Astrocyte of the spinal cord (primary cell): Measurements from ENCODE around the gene SLC2A14.
"Not testable (repeated sequence)": the region's sequence is repeated elsewhere in the genome, so short reads cannot be mapped to it uniquely, and the experiment has no call there.

Experiments used
- DNase-seq: peaks from one replicate; pipeline ENCODE4 v3.0.0; 2011; ENCODE audit warnings: low read depth, low spot score
- H3K4me3 ChIP-seq: 2 replicates; pipeline ENCODE4 v1.5.1; 2011; ENCODE audit warnings: low read depth, mild to moderate bottlenecking, low read length, moderate library complexity
- in situ Hi-C: cut with HindIII; loops from 2 replicates; pipeline ENCODE4 v1.10.0; 2017; ENCODE audit warnings: low sequenced_read_pairs
- TF ChIP-seq, protein P1 (sequence below): IDR thresholded peaks from 2 replicates; pipeline ENCODE4 v1.5.1; 2012; ENCODE audit warnings: low read depth, mild to moderate bottlenecking, low read length, inconsistent platforms

SLC2A14 gene

DNA sequence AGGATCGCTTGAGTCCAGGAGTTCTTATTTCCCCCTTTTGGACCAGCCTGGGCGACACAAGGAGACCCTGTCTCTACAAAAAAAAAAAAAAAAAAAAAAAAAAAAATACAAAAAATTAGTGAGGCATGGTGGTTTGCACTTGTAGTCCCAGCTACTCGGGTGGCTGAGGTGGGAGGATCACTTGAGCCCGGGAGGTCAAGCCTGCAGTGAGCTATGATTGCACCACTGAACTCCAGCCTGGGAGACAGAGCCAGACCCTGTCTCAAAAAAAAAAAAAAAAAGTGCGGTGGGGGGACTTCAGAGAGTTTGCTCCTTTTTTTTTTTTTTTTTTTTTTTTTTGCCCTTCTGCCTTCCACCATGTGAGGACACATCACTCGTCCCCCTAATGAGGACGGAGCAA, 32.9 kb downstream of the SLC2A14 start:
- H3K4me3 ChIP-seq, DNase-seq, in situ Hi-C loops: not testable (repeated sequence)

DNA sequence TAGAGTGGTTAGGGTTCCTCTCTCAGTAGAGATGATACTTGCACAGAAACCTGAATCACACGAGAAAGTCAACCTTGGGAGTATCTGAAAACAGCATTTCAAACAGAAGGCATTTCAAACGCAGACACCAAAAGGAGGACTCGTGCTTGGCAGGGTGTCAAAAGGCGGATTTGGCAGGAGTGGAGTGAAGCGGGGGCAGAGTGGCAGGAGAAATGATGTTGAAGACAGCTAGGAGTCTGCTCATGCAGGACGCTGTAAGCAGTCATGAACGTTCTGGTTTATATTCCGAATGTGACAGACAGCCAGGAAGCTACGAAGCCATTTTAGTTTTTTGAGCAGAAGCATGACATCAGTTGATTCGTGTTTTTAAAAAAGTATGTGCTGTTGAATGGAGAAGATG, 33.5 kb downstream of the SLC2A14 start:
- in situ Hi-C loops, H3K4me3 ChIP-seq, DNase-seq: not testable (repeated sequence)

DNA sequence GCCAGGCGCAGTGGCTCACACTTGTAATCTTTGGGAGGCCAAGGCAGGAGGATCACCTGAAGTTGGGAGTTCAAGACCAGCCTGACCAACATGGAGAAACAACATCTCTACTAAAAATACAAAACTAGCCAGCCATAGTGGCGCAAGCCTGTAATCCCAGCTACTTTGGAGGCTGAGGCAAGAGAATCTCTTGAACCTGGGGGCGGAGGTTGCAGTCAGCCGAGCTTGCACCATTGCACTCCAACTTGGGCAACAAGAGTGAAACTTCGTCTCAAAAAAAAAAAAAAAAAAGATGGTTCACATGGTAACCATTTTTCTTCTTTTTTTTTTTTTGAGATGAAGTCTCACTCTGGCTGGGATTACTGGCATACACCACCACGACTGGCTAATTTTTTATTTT, 35.3 kb downstream of the SLC2A14 start:
- in situ Hi-C loops = no loop called here
- H3K4me3 ChIP-seq = no peak overlapping the region
- no peak for DNase-seq
- TF ChIP-seq, protein P1, sequence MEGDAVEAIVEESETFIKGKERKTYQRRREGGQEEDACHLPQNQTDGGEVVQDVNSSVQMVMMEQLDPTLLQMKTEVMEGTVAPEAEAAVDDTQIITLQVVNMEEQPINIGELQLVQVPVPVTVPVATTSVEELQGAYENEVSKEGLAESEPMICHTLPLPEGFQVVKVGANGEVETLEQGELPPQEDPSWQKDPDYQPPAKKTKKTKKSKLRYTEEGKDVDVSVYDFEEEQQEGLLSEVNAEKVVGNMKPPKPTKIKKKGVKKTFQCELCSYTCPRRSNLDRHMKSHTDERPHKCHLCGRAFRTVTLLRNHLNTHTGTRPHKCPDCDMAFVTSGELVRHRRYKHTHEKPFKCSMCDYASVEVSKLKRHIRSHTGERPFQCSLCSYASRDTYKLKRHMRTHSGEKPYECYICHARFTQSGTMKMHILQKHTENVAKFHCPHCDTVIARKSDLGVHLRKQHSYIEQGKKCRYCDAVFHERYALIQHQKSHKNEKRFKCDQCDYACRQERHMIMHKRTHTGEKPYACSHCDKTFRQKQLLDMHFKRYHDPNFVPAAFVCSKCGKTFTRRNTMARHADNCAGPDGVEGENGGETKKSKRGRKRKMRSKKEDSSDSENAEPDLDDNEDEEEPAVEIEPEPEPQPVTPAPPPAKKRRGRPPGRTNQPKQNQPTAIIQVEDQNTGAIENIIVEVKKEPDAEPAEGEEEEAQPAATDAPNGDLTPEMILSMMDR = no peak

DNA sequence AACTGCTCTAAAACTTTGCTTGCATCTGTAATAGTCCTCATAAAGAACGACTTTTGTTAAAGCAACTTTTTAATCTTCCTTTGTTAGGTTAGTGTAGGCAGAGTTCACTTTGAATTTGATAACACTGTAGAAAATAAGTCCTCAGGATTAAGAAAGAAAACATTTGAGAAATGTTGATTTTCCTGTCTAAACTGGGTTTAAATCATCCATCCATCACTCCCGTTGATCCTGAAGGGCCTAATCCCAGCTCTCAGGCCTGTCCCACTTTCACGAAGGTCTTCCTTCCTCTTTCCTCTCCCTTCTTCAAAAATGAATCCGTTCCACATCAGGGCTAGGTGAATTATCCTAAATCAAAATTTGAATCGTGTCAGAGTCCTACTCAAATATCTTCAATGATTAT, 36.9 kb downstream of the SLC2A14 start:
- in situ Hi-C loops = no loop called here
- no peak overlapping the region for H3K4me3 ChIP-seq
- no peak for DNase-seq
- TF ChIP-seq, protein P1 = no peak

DNA sequence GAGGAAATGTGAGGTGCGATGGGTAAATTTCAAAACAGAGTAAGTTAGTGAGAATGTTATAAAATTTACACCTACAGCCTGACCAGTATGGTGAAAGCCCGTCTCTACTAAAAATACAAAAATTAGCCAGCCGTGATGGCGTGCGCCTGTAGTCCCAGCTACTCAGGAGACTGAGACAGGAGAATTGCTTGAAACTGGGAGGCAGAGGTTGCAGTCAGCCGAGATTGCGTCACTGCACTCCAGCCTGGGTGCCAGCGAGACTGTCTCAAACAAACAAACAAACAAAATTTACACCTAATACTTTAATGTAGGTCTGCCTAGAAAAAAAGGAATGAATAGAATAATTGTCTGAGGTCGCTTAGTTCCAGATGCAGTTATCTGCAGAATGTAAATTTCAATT, 37.6 kb downstream of the SLC2A14 start:
- no peak overlapping the region for H3K4me3 ChIP-seq
- in situ Hi-C loops = no loop called here
- TF ChIP-seq, protein P1 = no peak
- DNase-seq = no peak

DNA sequence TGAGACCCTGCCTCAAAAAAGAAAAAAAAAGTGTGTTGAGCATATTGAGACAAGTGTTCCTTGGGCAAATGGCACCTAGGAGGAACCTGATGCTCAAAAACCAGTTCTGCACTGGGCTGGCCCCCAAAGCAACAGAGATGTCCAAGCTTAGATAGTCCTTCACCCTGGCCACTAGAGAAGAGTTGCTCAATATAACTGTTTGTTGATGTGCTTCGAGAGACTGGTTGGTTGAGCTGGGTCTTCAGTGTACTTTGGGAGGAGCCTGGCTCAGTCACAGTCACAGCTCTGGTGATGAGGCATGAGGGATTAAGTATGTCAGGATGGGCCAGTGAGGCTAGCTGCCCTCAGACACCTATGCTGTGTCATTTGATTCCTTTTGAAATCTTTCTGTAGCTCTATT, 38.0 kb downstream of the SLC2A14 start:
- no peak for DNase-seq
- in situ Hi-C loops = no loop called here
- TF ChIP-seq, protein P1 = no peak
- no peak overlapping the region for H3K4me3 ChIP-seq

DNA sequence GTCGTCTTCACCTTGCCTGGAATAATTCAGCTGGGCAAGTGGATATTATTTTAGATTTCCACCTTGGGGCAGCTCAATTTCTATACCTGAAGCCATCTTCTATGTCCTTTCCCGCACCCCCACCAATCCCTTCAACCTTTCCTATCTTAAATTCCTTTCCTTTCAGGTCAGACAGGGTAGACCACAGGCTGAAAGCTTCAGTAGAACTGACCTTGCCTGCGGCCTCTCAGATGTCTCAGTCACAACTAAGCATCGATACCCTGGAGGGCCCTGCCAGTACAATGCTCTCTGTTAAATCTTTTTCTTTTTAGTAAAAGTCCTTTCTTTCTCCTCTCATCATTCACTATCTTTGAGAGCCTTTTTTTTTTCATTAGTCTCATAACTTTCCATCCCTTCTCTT, 38.9 kb downstream of the SLC2A14 start:
- H3K4me3 ChIP-seq = no peak overlapping the region
- DNase-seq = no peak
- TF ChIP-seq, protein P1 = no peak
- in situ Hi-C loops = no loop called here

DNA sequence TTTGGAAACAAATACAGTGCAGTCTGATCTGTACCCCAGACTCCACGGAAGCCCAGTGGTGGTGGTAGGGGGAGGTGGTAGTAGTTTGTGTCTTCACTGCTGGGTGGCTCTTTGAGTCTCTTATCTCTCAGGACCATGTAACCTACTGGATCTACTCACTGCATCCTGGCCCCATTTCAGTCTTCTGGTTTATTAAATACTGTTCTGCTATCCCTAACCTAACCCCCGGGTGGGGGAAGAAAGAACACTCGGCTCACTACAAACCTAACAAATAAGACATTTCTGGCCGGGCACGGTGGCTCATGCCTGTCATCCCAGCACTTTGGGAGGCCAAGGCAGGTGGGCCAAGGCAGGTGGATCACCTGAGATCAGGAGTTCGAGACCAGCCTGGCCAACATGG, 39.5 kb downstream of the SLC2A14 start:
- H3K4me3 ChIP-seq, DNase-seq, in situ Hi-C loops: not testable (repeated sequence)
